GM23248 (cell line): Measurements from ENCODE around the gene SPOCK2. TPM values are rescaled to one million over a fixed set of nuclear protein-coding genes. Genes with fewer than 3 reads are reported as not detected.

Experiments used
- DNase-seq: peaks from one replicate; pipeline ENCODE4 v3.0.0-alpha.2; 2015
- H2AFZ ChIP-seq: fragments of 200-600 bp; sonication (generic); 2 replicates; pipeline ENCODE4 v1.6.1; 2016; ENCODE audit warnings: antibody characterized with exemption
- H3F3A ChIP-seq: fragments of 200-600 bp; sonication (generic); 2 replicates; pipeline ENCODE4 v1.6.1; 2016; ENCODE audit warnings: mild to moderate bottlenecking, antibody characterized with exemption, mixed run types; ENCODE audit not compliant: insufficient read depth
- H3K27ac ChIP-seq: fragments of 200-600 bp; sonication (generic); 2 replicates; pipeline ENCODE4 v1.5.1; 2016; ENCODE audit warnings: mild to moderate bottlenecking
- H3K27me3 ChIP-seq: fragments of 200-600 bp; sonication (generic); replicated peaks from 2 replicates; pipeline ENCODE4 v1.6.1; 2016; ENCODE audit warnings: mild to moderate bottlenecking; ENCODE audit not compliant: insufficient read depth
- H3K36me3 ChIP-seq: fragments of 200-600 bp; sonication (generic); 2 replicates; pipeline ENCODE4 v1.6.1; 2016; ENCODE audit warnings: low read depth, mild to moderate bottlenecking
- H3K4me1 ChIP-seq: fragments of 200-600 bp; sonication (generic); 2 replicates; pipeline ENCODE4 v1.6.1; 2016; ENCODE audit warnings: mild to moderate bottlenecking; ENCODE audit not compliant: insufficient read depth
- H3K4me2 ChIP-seq: fragments of 200-600 bp; sonication (generic); one replicate; pipeline ENCODE4 v1.6.1; 2016; ENCODE audit warnings: mild to moderate bottlenecking; ENCODE audit not compliant: unreplicated experiment
- H3K4me3 ChIP-seq: fragments of 200-600 bp; sonication (generic); 2 replicates; pipeline ENCODE4 v1.5.1; 2016; ENCODE audit warnings: mild to moderate bottlenecking
- H3K79me2 ChIP-seq: fragments of 200-600 bp; sonication (generic); 2 replicates; pipeline ENCODE4 v1.6.1; 2016; ENCODE audit warnings: mild to moderate bottlenecking; ENCODE audit not compliant: insufficient read depth
- H3K9ac ChIP-seq: fragments of 200-600 bp; sonication (generic); 2 replicates; pipeline ENCODE4 v1.6.1; 2016; ENCODE audit warnings: mild to moderate bottlenecking
- H3K9me2 ChIP-seq: fragments of 200-600 bp; sonication (generic); 2 replicates; pipeline ENCODE4 v1.6.1; 2016; ENCODE audit warnings: mixed run types, mild to moderate bottlenecking, moderate library complexity; ENCODE audit not compliant: insufficient read depth
- H3K9me3 ChIP-seq: fragments of 200-600 bp; sonication (generic); one replicate; pipeline ENCODE4 v1.6.1; 2017; ENCODE audit warnings: low read depth
- H4K20me1 ChIP-seq: fragments of 200-600 bp; sonication (generic); 2 replicates; pipeline ENCODE4 v1.6.0; 2016; ENCODE audit not compliant: insufficient read depth
- EZH2 ChIP-seq: fragments of 200-600 bp; sonication (generic); IDR thresholded peaks from 2 replicates; pipeline ENCODE4 v1.6.1; 2018; ENCODE audit warnings: antibody characterized with exemption, mild to moderate bottlenecking; ENCODE audit not compliant: insufficient read depth, poor library complexity, severe bottlenecking
- EZH2phosphoT487 ChIP-seq: fragments of 200-600 bp; sonication (generic); IDR thresholded peaks from 2 replicates; pipeline ENCODE4 v1.6.1; 2018; ENCODE audit warnings: antibody characterized with exemption, moderate library complexity, mild to moderate bottlenecking, low read depth; ENCODE audit not compliant: insufficient read depth
- WGBS, 2 experiments: methylation state at CpG; one replicate each; pipeline ENCODE4 v1.1.6; 2015 to 2017; ENCODE audit warnings: low lambda C conversion rate in 2 of 2, low coverage in 1 of 2; ENCODE audit errors: missing lambda C conversion rate in 2 of 2; 5-methylcytosine and 5-hydroxymethylcytosine counted together
- in situ Hi-C: fragments of 300-500 bp; cut with MboI; formaldehyde crosslinking; loops from 2 replicates; pipeline ENCODE4 v1.15.0; 2020
- polyA plus RNA-seq: library from polyadenylated mRNA; unstranded; fragments of >200 nt; fragmentation: Nextera tagmentation; extraction: Ambion mirVana; gene quantifications from 2 replicates; pipeline ENCODE4 v1.2.1, GENCODE V29; 2016
- total RNA-seq: library from RNA; depleted of rRNA; stranded (reverse); fragments of >200 nt; shearing (Covaris generic); gene quantifications from 2 replicates; pipeline ENCODE4 v1.2.3, GENCODE V29; 2014

Gene SPOCK2
- total and polyA plus RNA-seq, 2 experiments from 2014 or later: 0.04 TPM; not detected in 1

DNA sequence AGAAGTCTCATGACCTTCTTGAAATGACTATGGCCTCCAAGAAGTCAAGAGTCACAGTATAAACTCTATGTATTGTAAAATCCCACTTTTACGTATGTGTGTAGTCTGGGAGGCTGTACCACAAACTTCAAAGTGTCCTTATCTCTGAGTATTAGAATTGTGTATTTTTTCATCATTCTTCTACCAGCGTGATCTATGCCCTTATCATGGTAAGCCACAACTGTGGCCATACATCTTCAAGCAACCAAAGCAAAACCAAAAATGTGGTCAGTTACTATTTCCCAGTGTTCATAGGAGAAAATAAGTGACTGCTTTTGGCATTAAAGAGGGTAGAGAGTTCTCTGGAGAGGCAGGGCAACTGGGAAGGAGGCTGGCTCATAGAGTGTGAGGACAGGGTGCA lies 42.8 kb downstream of the SPOCK2 start:
- no peaks in the 10 kb centered on the region for H3K9me3 ChIP-seq
- in situ Hi-C loops: loop anchor here (5.0 kb wide), 1 partner anchor 98 kb away; no protein-coding TSS in a partner anchor
- DNase-seq: no peak

DNA sequence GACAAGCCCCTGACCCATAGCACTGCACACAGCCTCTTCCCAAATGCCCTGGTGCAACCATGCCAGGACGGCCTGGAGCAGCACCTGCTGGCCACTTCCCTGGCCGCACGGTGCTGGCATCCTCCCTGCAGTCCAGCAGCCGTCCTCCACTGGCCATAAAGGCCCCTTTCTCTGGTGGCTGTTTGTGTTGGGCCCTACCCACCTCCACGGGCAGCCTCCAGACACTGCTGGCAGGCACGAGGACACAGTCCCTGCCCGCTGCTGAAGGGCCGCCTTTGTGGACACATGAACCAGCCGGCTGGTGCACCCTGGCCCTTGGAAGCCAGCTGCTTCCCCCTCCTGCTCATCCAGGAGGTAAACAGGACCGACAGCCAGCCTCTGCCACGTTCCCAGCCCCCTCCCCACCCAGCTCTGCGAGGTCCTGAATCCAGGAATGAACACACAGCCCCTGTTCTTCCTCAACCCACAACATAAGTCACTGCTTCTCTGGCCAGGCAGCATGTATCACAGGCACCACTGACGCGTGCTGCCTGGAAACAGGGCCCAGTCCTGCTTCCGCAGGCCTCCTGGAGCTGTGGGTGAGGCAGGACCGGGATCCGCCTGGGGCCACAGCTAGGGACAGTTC lies 43.8 kb downstream of the SPOCK2 start:
- TF ChIP-seq EZH2 (no peak), EZH2phosphoT487 (no peak)
- Histone ChIP-seq H2AFZ (no peak overlapping the region), H3K79me2 (no peaks in the 10 kb centered on the region), H3K9me2 (no peaks in the 10 kb centered on the region), H3K36me3 (no peaks in the 10 kb centered on the region), H3K4me1 (peaks cover 3% of the 10 kb centered on the region; the same call in 1 of the 2 replicates), H3F3A (no peaks in the 10 kb centered on the region), H3K27ac (no peak overlapping the region), H3K27me3 (no peaks in the 10 kb centered on the region), H4K20me1 (no peaks in the 10 kb centered on the region), H3K4me2 (no peak overlapping the region), H3K9ac (no peak overlapping the region), H3K4me3 (no peak overlapping the region), H3K9me3 (no peaks in the 10 kb centered on the region)
- in situ Hi-C loops: loop anchor here (5.0 kb wide), 1 partner anchor 97 kb away; no protein-coding TSS in a partner anchor
- 64% methylated on average over 17 of the region's 17 CpGs for WGBS, 2 experiments
- no peak for DNase-seq

More for the DNA sequence above, 42.8 kb downstream of the SPOCK2 start:
- no peak overlapping the region for H2AFZ ChIP-seq
- H3K79me2 ChIP-seq: no peaks in the 10 kb centered on the region
- no peaks in the 10 kb centered on the region for H3K36me3 ChIP-seq
- no peaks in the 10 kb centered on the region for H3K9me2 ChIP-seq
- H3K4me2 ChIP-seq: no peak overlapping the region
- WGBS, 2 experiments: 95 to 96% methylated on average over 2 of the region's 2 CpGs
- no peaks in the 10 kb centered on the region for H3K27me3 ChIP-seq
- H4K20me1 ChIP-seq: no peaks in the 10 kb centered on the region
- H3K4me3 ChIP-seq: no peak overlapping the region
- no peak overlapping the region for H3K27ac ChIP-seq
- H3K9ac ChIP-seq: no peak overlapping the region
- H3K4me1 ChIP-seq: peaks cover 3% of the 10 kb centered on the region; the same call in 1 of the 2 replicates
- H3F3A ChIP-seq: no peaks in the 10 kb centered on the region
- no peak for TF ChIP-seq EZH2phosphoT487
- TF ChIP-seq EZH2: no peak

- no peaks in the 10 kb centered on the region for H3K27me3 ChIP-seq
- no peak overlapping the region for H3K9ac ChIP-seq
- no peaks in the 10 kb centered on the region for H3K36me3 ChIP-seq
- WGBS, 2 experiments: 88 to 91% methylated on average over 10 of the region's 10 CpGs
- no peak overlapping the region for H3K4me3 ChIP-seq
- no peak overlapping the region for H3K4me2 ChIP-seq
- H3K9me2 ChIP-seq: no peaks in the 10 kb centered on the region
- no peak for DNase-seq
- H3K79me2 ChIP-seq: no peaks in the 10 kb centered on the region
- no peaks in the 10 kb centered on the region for H3F3A ChIP-seq
- in situ Hi-C loops: no loop called here
- H2AFZ ChIP-seq: no peak overlapping the region
- H4K20me1 ChIP-seq: no peaks in the 10 kb centered on the region
- H3K27ac ChIP-seq: no peak overlapping the region
- no peak for TF ChIP-seq EZH2
- TF ChIP-seq EZH2phosphoT487: no peak
- H3K4me1 ChIP-seq: peaks cover 14% of the 10 kb centered on the region
- H3K9me3 ChIP-seq: no peaks in the 10 kb centered on the region
These were observed 45.1 kb downstream of the SPOCK2 start for GRCh38 chr10:72043016-72043834.

- H2AFZ ChIP-seq: no peak overlapping the region
- in situ Hi-C loops: no loop called here
- WGBS, 2 experiments: 73 to 78% methylated on average over 6 of the region's 6 CpGs
These were observed 46.9 kb downstream of the SPOCK2 start for GRCh38 chr10:72041491-72041890.

More at GRCh38 chr10:72041491-72041890, 46.9 kb downstream of the SPOCK2 start:
- Histone ChIP-seq H3K27ac (no peak overlapping the region), H3K4me1 (peaks cover 15% of the 10 kb centered on the region), H3F3A (no peaks in the 10 kb centered on the region), H4K20me1 (no peaks in the 10 kb centered on the region), H3K4me2 (no peak overlapping the region), H3K79me2 (no peaks in the 10 kb centered on the region), H3K36me3 (no peaks in the 10 kb centered on the region), H3K9me3 (no peaks in the 10 kb centered on the region), H3K9me2 (no peaks in the 10 kb centered on the region), H3K9ac (no peak overlapping the region), H3K4me3 (no peak overlapping the region), H3K27me3 (no peaks in the 10 kb centered on the region)
- TF ChIP-seq EZH2phosphoT487: no peak
- peak; percentile 35 for DNase-seq
